Parathyroid adenoma (tissue), 2 donors: ENCODE data around the gene PHF14.

ENCODE experiments used
- H2AFZ ChIP-seq: fragments of 300-600 bp; sonication (generic); one replicate; pipeline ENCODE4 v1.7.0; 2017; ENCODE audit warnings: antibody characterized with exemption, mild to moderate bottlenecking
- H3K27ac ChIP-seq: fragments of 300-600 bp; sonication (generic); one replicate; pipeline ENCODE4 v1.7.0; 2017
- H3K27me3 ChIP-seq: fragments of 300-600 bp; sonication (generic); one replicate; pipeline ENCODE4 v1.7.0; 2017; ENCODE audit warnings: low read length; ENCODE audit not compliant: control insufficient read depth, insufficient read depth
- H3K36me3 ChIP-seq: fragments of 300-600 bp; sonication (generic); one replicate; pipeline ENCODE4 v1.7.0; 2017; ENCODE audit warnings: low read length; ENCODE audit not compliant: control insufficient read depth, insufficient read depth
- H3K4me1 ChIP-seq: fragments of 300-600 bp; sonication (generic); one replicate; pipeline ENCODE4 v1.7.0; 2017; ENCODE audit warnings: control low read depth
- H3K4me2 ChIP-seq: fragments of 300-600 bp; sonication (generic); one replicate; pipeline ENCODE4 v1.7.0; 2017; ENCODE audit warnings: low read length
- H3K4me3 ChIP-seq: fragments of 300-600 bp; sonication (generic); one replicate; pipeline ENCODE4 v1.7.0; 2017; ENCODE audit warnings: low read depth, low read length
- H3K79me2 ChIP-seq: fragments of 300-600 bp; sonication (generic); one replicate; pipeline ENCODE4 v1.7.0; 2017; ENCODE audit warnings: control low read depth
- H3K9ac ChIP-seq: fragments of 300-600 bp; sonication (generic); one replicate; pipeline ENCODE4 v1.7.0; 2017; ENCODE audit warnings: mild to moderate bottlenecking
- H3K9me3 ChIP-seq: fragments of 300-600 bp; sonication (generic); one replicate; pipeline ENCODE4 v1.7.0; 2017; ENCODE audit warnings: low read length; ENCODE audit not compliant: control insufficient read depth
- CTCF ChIP-seq: fragments of 300-600 bp; sonication (generic); IDR thresholded peaks from one replicate; pipeline ENCODE4 v1.7.0; 2017; ENCODE audit warnings: antibody characterized with exemption, mild to moderate bottlenecking
- donor health status: primary hyperparathyroidism.

PHF14 gene

GRCh38 chr7:11163220-11163619, 189.5 kb downstream of the PHF14 start:
- no peak overlapping the region for H2AFZ ChIP-seq
- H3K27ac ChIP-seq: no peak overlapping the region
- no peaks in the 10 kb centered on the region for H3K4me1 ChIP-seq
- no peak overlapping the region for H3K4me3 ChIP-seq
- no peak overlapping the region for H3K4me2 ChIP-seq
- no peaks in the 10 kb centered on the region for H3K27me3 ChIP-seq
- no peaks in the 10 kb centered on the region for H3K79me2 ChIP-seq
- H3K9ac ChIP-seq: no peak overlapping the region
- no peaks in the 10 kb centered on the region for H3K36me3 ChIP-seq
- no peaks in the 10 kb centered on the region for H3K9me3 ChIP-seq
- TF ChIP-seq CTCF: no peak

- no peak overlapping the region for H3K4me3 ChIP-seq
- no peak overlapping the region for H3K9ac ChIP-seq
- H2AFZ ChIP-seq: no peak overlapping the region
- no peak for TF ChIP-seq CTCF
- H3K27ac ChIP-seq: no peak overlapping the region
- no peaks in the 10 kb centered on the region for H3K36me3 ChIP-seq
- H3K27me3 ChIP-seq: no peaks in the 10 kb centered on the region
- no peaks in the 10 kb centered on the region for H3K9me3 ChIP-seq
- H3K79me2 ChIP-seq: no peaks in the 10 kb centered on the region
- no peak overlapping the region for H3K4me2 ChIP-seq
- H3K4me1 ChIP-seq: no peaks in the 10 kb centered on the region
These were observed 192.4 kb downstream of the PHF14 start for GRCh38 chr7:11166051-11166450.

- Histone ChIP-seq H3K4me2 (no peak overlapping the region), H2AFZ (no peak overlapping the region), H3K4me3 (no peak overlapping the region), H3K79me2 (no peaks in the 10 kb centered on the region), H3K9me3 (no peaks in the 10 kb centered on the region), H3K27ac (no peak overlapping the region), H3K27me3 (no peaks in the 10 kb centered on the region), H3K4me1 (peaks cover 3% of the 10 kb centered on the region), H3K9ac (no peak overlapping the region), H3K36me3 (no peaks in the 10 kb centered on the region)
- no peak for TF ChIP-seq CTCF
These were observed 195.0 kb downstream of the PHF14 start for GRCh38 chr7:11168650-11169170.

- H3K4me2 ChIP-seq: no peak overlapping the region
- H3K9ac ChIP-seq: no peak overlapping the region
- H3K27ac ChIP-seq: no peak overlapping the region
- H3K36me3 ChIP-seq: no peaks in the 10 kb centered on the region
- no peak overlapping the region for H3K4me3 ChIP-seq
- H3K79me2 ChIP-seq: no peaks in the 10 kb centered on the region
- H3K9me3 ChIP-seq: no peaks in the 10 kb centered on the region
- no peak for TF ChIP-seq CTCF
- peaks cover 3% of the 10 kb centered on the region for H3K4me1 ChIP-seq
- peak overlapping the region; percentile 38 for H2AFZ ChIP-seq
- no peaks in the 10 kb centered on the region for H3K27me3 ChIP-seq
These were observed 196.5 kb downstream of the PHF14 start for GRCh38 chr7:11170175-11170574.

GRCh38 chr7:11170863-11171568, 197.3 kb downstream of the PHF14 start:
- H3K9ac ChIP-seq: no peak overlapping the region

More at GRCh38 chr7:11170863-11171568, 197.3 kb downstream of the PHF14 start:
- Histone ChIP-seq H2AFZ (no peak overlapping the region), H3K27ac (no peak overlapping the region), H3K79me2 (no peaks in the 10 kb centered on the region), H3K27me3 (no peaks in the 10 kb centered on the region), H3K36me3 (no peaks in the 10 kb centered on the region), H3K4me3 (no peak overlapping the region), H3K9me3 (no peaks in the 10 kb centered on the region), H3K4me1 (peaks cover 3% of the 10 kb centered on the region), H3K4me2 (no peak overlapping the region)
- no peak for TF ChIP-seq CTCF
